H1 (cell line): ENCODE measurements around the gene ZBTB16. TPM values are rescaled to one million over a fixed set of nuclear protein-coding genes. Genes with fewer than 3 reads are reported as not detected.

Experiments used
- CTCF ChIA-PET: fragments of 300-600 bp; sonication (Branson Sonifier 250); formaldehyde crosslinking; loops from one replicate; lab custom pipeline; 2021; ENCODE audit not compliant: partially characterized antibody; lab: Charles Lee
- POLR2A ChIA-PET: fragments of 300-600 bp; sonication (Branson Sonifier 250); formaldehyde crosslinking; loops from one replicate; lab custom pipeline; 2021; ENCODE audit warnings: inconsistent platforms; ENCODE audit not compliant: partially characterized antibody; lab: Charles Lee
- DNase-seq, 2 experiments: peaks; one replicate each; pipeline versions ENCODE4 v3.0.0 to v3.0.0-alpha.2; 2010 to 2022; ENCODE audit warnings: low spot score in 2 of 2, low read depth in 1 of 2, mixed read lengths in 1 of 2
- FAIRE-seq: peaks from 2 replicates; lab custom pipeline; 2011; peaks lifted over from hg19 to GRCh38; lab: Jason Lieb, UNC
- H2AFZ ChIP-seq: 2 replicates; pipeline ENCODE4 v1.8.1; 2012; ENCODE audit warnings: low read length, inconsistent platforms
- H2AK5ac ChIP-seq: 2 replicates; pipeline ENCODE4 v1.6.1; 2013; ENCODE audit warnings: low read depth, low read length
- H2BK120ac ChIP-seq: replicated peaks from 2 replicates; pipeline ENCODE3; 2013; ENCODE audit warnings: low read depth, low read length, inconsistent platforms
- H2BK12ac ChIP-seq: 2 replicates; pipeline ENCODE4 v1.6.1; 2013; ENCODE audit warnings: low read depth, low read length
- H2BK15ac ChIP-seq: 2 replicates; pipeline ENCODE4 v1.6.1; 2013; ENCODE audit warnings: low read length
- H2BK20ac ChIP-seq: 2 replicates; pipeline ENCODE4 v1.6.1; 2013; ENCODE audit warnings: low read length
- H2BK5ac ChIP-seq: 2 replicates; pipeline ENCODE4 v1.6.1; 2013; ENCODE audit warnings: low read depth, low read length
- H3K14ac ChIP-seq: 2 replicates; pipeline ENCODE4 v1.6.1; 2013; ENCODE audit warnings: inconsistent platforms; ENCODE audit not compliant: insufficient read length
- H3K18ac ChIP-seq: 2 replicates; pipeline ENCODE4 v1.6.1; 2013; ENCODE audit warnings: low read length; ENCODE audit errors: extremely low read depth
- H3K23ac ChIP-seq: 2 replicates; pipeline ENCODE4 v1.6.1; 2013; ENCODE audit warnings: inconsistent platforms; ENCODE audit not compliant: insufficient read length
- H3K23me2 ChIP-seq: 2 replicates; pipeline ENCODE4 v1.6.1; 2013; ENCODE audit warnings: low read depth, low read length
- H3K27ac ChIP-seq: 2 replicates; pipeline ENCODE4 v1.6.1; 2011; ENCODE audit warnings: low read depth, low read length, inconsistent platforms
- H3K27me3 ChIP-seq, 4 experiments: replicated peaks in 1 of 4; 1 replicate in 1 of 4; 2 replicates in 3 of 4; pipeline versions ENCODE4 v1.6.1 to v1.8.1; 2011 to 2013; ENCODE audit warnings: low read length in 3 of 4, mild to moderate bottlenecking in 3 of 4, inconsistent platforms in 2 of 4, mixed read lengths in 2 of 4, moderate library complexity in 1 of 4; ENCODE audit not compliant: control insufficient read depth in 3 of 4, insufficient read depth in 3 of 4; ENCODE audit errors: extremely low read depth in 1 of 4
- H3K36me3 ChIP-seq, 4 experiments: 2 replicates each; pipeline versions ENCODE4 v1.6.1 to v1.8.1; 2011 to 2013; ENCODE audit warnings: mild to moderate bottlenecking in 4 of 4, low read length in 3 of 4, moderate library complexity in 2 of 4, control low read depth in 1 of 4, inconsistent platforms in 1 of 4; ENCODE audit not compliant: insufficient read depth in 4 of 4, control insufficient read depth in 2 of 4
- H3K4ac ChIP-seq: replicated peaks from 2 replicates; pipeline ENCODE3; 2013; ENCODE audit warnings: low read length, low read depth, mixed read lengths, inconsistent platforms; ENCODE audit not compliant: insufficient read length
- H3K4me1 ChIP-seq, 4 experiments: replicated peaks in 1 of 4; 1 replicate in 1 of 4; 2 replicates in 3 of 4; pipeline versions ENCODE4 v1.6.1 to v1.8.1; 2011 to 2013; ENCODE audit warnings: low read length in 3 of 4, inconsistent platforms in 2 of 4, mixed read lengths in 1 of 4; ENCODE audit not compliant: insufficient read depth in 4 of 4, control insufficient read depth in 3 of 4
- H3K4me2 ChIP-seq, 2 experiments: 2 replicates each; pipeline versions ENCODE4 v1.6.1 to v1.8.1; 2011 to 2013; ENCODE audit warnings: low read depth in 2 of 2, low read length in 2 of 2, control low read depth in 1 of 2, inconsistent platforms in 1 of 2, mild to moderate bottlenecking in 1 of 2; ENCODE audit not compliant: insufficient read depth in 1 of 2
- H3K4me3 ChIP-seq, 4 experiments: fragments of 200-600, 300-600 bp in 1 of 4; sonication (generic), shearing (Covaris generic), sonication (Bioruptor Twin) in 1 of 4; 2 replicates each; pipeline versions ENCODE4 v1.5.1 to v1.8.1; 2011 to 2016; ENCODE audit warnings: low read length in 4 of 4, low read depth in 3 of 4, control low read depth in 2 of 4, inconsistent platforms in 2 of 4, mild to moderate bottlenecking in 2 of 4, mixed read lengths in 1 of 4, moderate library complexity in 1 of 4; ENCODE audit not compliant: insufficient read depth in 2 of 4; ENCODE audit errors: extremely low read depth in 1 of 4
- H3K56ac ChIP-seq: replicated peaks from 2 replicates; pipeline ENCODE3; 2013; ENCODE audit warnings: low read depth, mild to moderate bottlenecking, mixed read lengths, low read length, inconsistent platforms; ENCODE audit not compliant: insufficient read length
- H3K79me1 ChIP-seq: 2 replicates; pipeline ENCODE4 v1.6.1; 2013; ENCODE audit warnings: low read depth, low read length, control low read depth
- H3K79me2 ChIP-seq, 2 experiments: 2 replicates each; pipeline versions ENCODE4 v1.6.1 to v1.8.1; 2012 to 2013; ENCODE audit warnings: low read length in 2 of 2, mild to moderate bottlenecking in 2 of 2, inconsistent platforms in 1 of 2; ENCODE audit not compliant: insufficient read depth in 2 of 2, control insufficient read depth in 1 of 2
- H3K9ac ChIP-seq, 4 experiments: replicated peaks in 1 of 4; 1 replicate in 1 of 4; 2 replicates in 3 of 4; pipeline versions ENCODE4 v1.6.1 to v1.8.1; 2011 to 2013; ENCODE audit warnings: low read depth in 3 of 4, low read length in 3 of 4, control low read depth in 2 of 4, mild to moderate bottlenecking in 2 of 4, moderate library complexity in 2 of 4, inconsistent platforms in 1 of 4; ENCODE audit errors: extremely low read depth in 1 of 4
- H3K9me3 ChIP-seq, 2 experiments: 2 replicates each; pipeline versions ENCODE4 v1.6.1 to v1.8.1; 2012 to 2013; ENCODE audit warnings: mild to moderate bottlenecking in 2 of 2, moderate library complexity in 2 of 2, control low read depth in 1 of 2, inconsistent platforms in 1 of 2, low read depth in 1 of 2, low read length in 1 of 2, mixed read lengths in 1 of 2; ENCODE audit not compliant: insufficient read depth in 2 of 2
- H4K20me1 ChIP-seq, 2 experiments: replicated peaks in 1 of 2; 2 replicates each; pipeline versions ENCODE3 to v1.8.1; 2011 to 2013; ENCODE audit warnings: inconsistent platforms in 2 of 2, low read length in 2 of 2, mild to moderate bottlenecking in 1 of 2; ENCODE audit not compliant: insufficient read depth in 2 of 2, control insufficient read depth in 1 of 2
- H4K5ac ChIP-seq: 2 replicates; pipeline ENCODE4 v1.6.1; 2013; ENCODE audit warnings: low read length, low read depth, mixed read lengths, inconsistent platforms; ENCODE audit not compliant: insufficient read length
- H4K8ac ChIP-seq: 2 replicates; pipeline ENCODE4 v1.8.0; 2013; ENCODE audit warnings: mild to moderate bottlenecking, moderate library complexity, low read length, inconsistent platforms; ENCODE audit not compliant: insufficient read depth; ENCODE audit errors: extremely low read depth
- H4K91ac ChIP-seq: replicated peaks from 2 replicates; pipeline ENCODE3; 2013; ENCODE audit warnings: low read length, mixed read lengths, inconsistent platforms; ENCODE audit not compliant: insufficient read length
- HDAC6 ChIP-seq: IDR thresholded peaks from one replicate; pipeline ENCODE4 v1.7.1; 2012; ENCODE audit warnings: low read depth, mild to moderate bottlenecking, inconsistent platforms, low read length, moderate library complexity
- POU5F1 ChIP-seq: IDR thresholded peaks from 2 replicates; pipeline ENCODE4 v1.6.1; 2011; ENCODE audit warnings: low read depth, mild to moderate bottlenecking, low read length, moderate library complexity
- WGBS, 2 experiments: shearing (Covaris generic) in 1 of 2; methylation state at CpG; one replicate each; pipeline versions ENCODE4 v1.1.6 to v1.1.7; 2013 to 2015; ENCODE audit warnings: low lambda C conversion rate in 2 of 2, mixed read lengths in 2 of 2, inconsistent platforms in 1 of 2, low coverage in 1 of 2, missing lambda C conversion rate in 1 of 2; ENCODE audit not compliant: insufficient replicate concordance in 2 of 2, insufficient coverage in 1 of 2, insufficient read length in 1 of 2; ENCODE audit errors: extremely low coverage in 1 of 2, missing lambda C conversion rate in 1 of 2; 5-methylcytosine and 5-hydroxymethylcytosine counted together
- polyA plus RNA-seq, 7 experiments: library from polyadenylated mRNA; depleted of rRNA in 3 of 7; stranded (reverse) in 5 of 7; unstranded in 2 of 7; fragments of >200 nt in 5 of 7; fragments of 200-250 nt in 2 of 7; gene quantifications; 1 replicate in 5 of 7; 2 replicates in 1 of 7; 4 replicates in 1 of 7; pipeline versions ENCODE4 v1.2.1 to v1.2.3, GENCODE V29; 2011 to 2013; ENCODE audit warnings: missing spikeins in 2 of 7, mixed read lengths in 2 of 7
- total RNA-seq: library from RNA; stranded (reverse); fragmentation: NEBNext Ultra II Directional; extraction: Animal tissue kit (Norgen Biotek cat#: 25700); gene quantifications from 2 replicates; pipeline ENCODE4 v1.2.1, GENCODE V29; 2021

Gene ZBTB16
- total and polyA plus RNA-seq, 2 of the 8 experiments (the other 6 are each of a cell fraction or from before 2014, with no cell fraction given) = 0.12 to 0.61 TPM

DNA sequence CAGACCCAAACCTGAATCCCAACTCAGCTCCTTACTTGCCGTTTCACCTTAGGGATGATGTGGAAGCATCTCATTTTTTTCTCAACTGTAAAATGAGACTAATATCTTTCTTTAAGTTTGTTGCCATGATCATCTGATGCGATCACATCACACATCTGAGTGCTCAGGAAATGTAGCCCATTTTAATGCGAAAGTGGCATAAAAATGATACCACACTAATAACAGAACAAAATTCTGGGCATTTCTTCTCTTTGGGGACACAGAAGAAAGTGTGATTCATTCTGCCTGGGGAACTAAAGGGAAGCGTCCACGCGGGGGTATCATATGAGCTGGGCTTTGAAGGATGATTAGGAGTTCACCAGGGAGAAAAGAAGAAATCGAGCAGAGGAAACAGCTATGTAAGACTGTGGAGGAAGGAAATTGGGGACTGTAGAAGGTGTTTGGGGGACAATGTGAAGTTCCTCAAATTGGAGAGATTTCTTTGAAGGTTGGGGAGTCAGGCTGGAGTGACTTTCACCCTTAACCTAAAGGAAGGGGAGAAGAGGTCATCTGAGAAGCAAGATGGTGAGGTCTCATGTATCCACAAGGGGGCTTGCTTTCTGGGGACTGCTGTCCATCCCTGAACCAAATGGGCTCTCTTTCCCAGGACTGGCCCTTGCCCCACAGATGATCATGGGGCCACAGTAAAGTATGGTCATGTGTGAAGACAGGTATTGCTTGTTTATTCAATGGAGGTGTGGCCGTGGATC is 187.0 kb downstream of the ZBTB16 start:
- no peaks in the 10 kb centered on the region for H3K36me3 ChIP-seq

More for the DNA sequence above, 187.0 kb downstream of the ZBTB16 start:
- Histone ChIP-seq H3K79me1 (no peaks in the 10 kb centered on the region; the same call in 1 of the 2 replicates), H3K9me3 (no peaks in the 10 kb centered on the region), H3K27me3 (no peaks in the 10 kb centered on the region), H2BK120ac (no peak overlapping the region), H3K18ac (no peak overlapping the region), H3K56ac (no peak overlapping the region), H3K23ac (no peak overlapping the region), H2BK12ac (no peak overlapping the region), H4K91ac (no peak overlapping the region), H2BK15ac (no peak overlapping the region), H3K9ac (no peak overlapping the region), H3K4me3 (no peak overlapping the region), H2BK20ac (no peak overlapping the region), H4K20me1 (no peaks in the 10 kb centered on the region), H2AK5ac (no peak overlapping the region), H3K23me2 (no peaks in the 10 kb centered on the region), H3K4me2 (no peak overlapping the region), H3K79me2 (no peaks in the 10 kb centered on the region), H4K5ac (no peak overlapping the region), H3K14ac (no peak overlapping the region), H2AFZ (no peak overlapping the region), H3K4ac (no peak overlapping the region), H3K4me1 (peaks cover 0 to 2% (median 0%) of the 10 kb centered on the region in 4 experiments; a peak in 2 of 7 replicates), H2BK5ac (no peak overlapping the region), H3K27ac (no peak overlapping the region), H4K8ac (no peak overlapping the region)
- DNase-seq (no peak), FAIRE-seq (no peak)
- ChIA-PET POLR2A (no interaction called here), CTCF (interaction anchor here (0.9 to 20.1 kb wide), 7 partner anchors 15 to 516 kb away, joined by 3 to 256 read pairs (median 3); no protein-coding TSS in a partner anchor)
- 93% methylated on average over 8 of the region's 8 CpGs; no CpG with 5 or more reads in 1 of the 2 experiments for WGBS, 2 experiments
- TF ChIP-seq POU5F1 = no peak
- no peak for TF ChIP-seq HDAC6
